Right lobe of liver (tissue), 4 donors: Measurements from ENCODE around the gene KCNT1.

Experiments used
- CTCF ChIP-seq, 4 donors: fragments of 200-600 bp in 3 of 4; fragments of 450-650 bp in 1 of 4; IDR thresholded peaks; one replicate each; pipeline versions ENCODE4 v1.5.1 to v1.8.0; 2016 to 2022; ENCODE audit warnings: antibody characterized with exemption in 4 of 4, mild to moderate bottlenecking in 2 of 4
- POLR2A ChIP-seq: fragments of 450-650 bp; IDR thresholded peaks from one replicate; pipeline ENCODE4 v1.6.1; 2017; ENCODE audit warnings: antibody characterized with exemption, mild to moderate bottlenecking
- donor health status: DM: no; HTN: no; CAD: no.
- donor health status: DM: no; HTN: no; CAD: no.
- donor health status: DM: no; HTN: yes; CAD: no.

GRCh38 chr9:135745686-135746324 is 43.8 kb downstream of the KCNT1 start:
- TF ChIP-seq CTCF (IDR thresholded peaks at IDR 0.05) (no peak), POLR2A (no peak)
